NCI-H748 (cell line): ENCODE measurements around the gene SRSF6.
"Not testable (repeated sequence)": the region's sequence is repeated elsewhere in the genome, so short reads cannot be mapped to it uniquely, and the experiment has no call there.

Source experiments
- DNase-seq: peaks from one replicate; lab custom pipeline; 2025; ENCODE audit not compliant: unreplicated experiment; lab: John Stamatoyannopoulos, UW

The SRSF6 gene

GRCh38 chr20:43457640-43458421, at the start of gene SRSF6:
TSS of gene SRSF6 (plus strand) at chr20:43457896. CDS start at chr20:43458034, 138 bp downstream.
- peak; percentile 93 for DNase-seq

- peak; percentile 71 for DNase-seq
These were observed 48.7 kb upstream of the SRSF6 start for GRCh38 chr20:43408848-43409576.

- DNase-seq, result no peak
These were observed 48.2 kb upstream of the SRSF6 start for GRCh38 chr20:43409577-43409913.

- no peak for DNase-seq
These were observed 41.9 kb upstream of the SRSF6 start for GRCh38 chr20:43415661-43416430.

GRCh38 chr20:43416591-43417228, 41.0 kb upstream of the SRSF6 start:
- no peak for DNase-seq

GRCh38 chr20:43420192-43420591, 37.5 kb upstream of the SRSF6 start:
- no peak for DNase-seq

- DNase-seq, result not testable (repeated sequence)
These were observed 36.8 kb upstream of the SRSF6 start for GRCh38 chr20:43420913-43421312.

- DNase-seq, result no peak
These were observed 31.5 kb upstream of the SRSF6 start for GRCh38 chr20:43426172-43426571.

- DNase-seq, result peak; percentile 13
These were observed 27.2 kb upstream of the SRSF6 start for GRCh38 chr20:43430265-43431133.

GRCh38 chr20:43431134-43431519, 26.6 kb upstream of the SRSF6 start:
- DNase-seq, result no peak

- no peak for DNase-seq
These were observed 25.2 kb upstream of the SRSF6 start for GRCh38 chr20:43432498-43432897.

GRCh38 chr20:43433250-43433854, 24.3 kb upstream of the SRSF6 start:
- no peak for DNase-seq

- DNase-seq, result no peak
These were observed 23.1 kb upstream of the SRSF6 start for GRCh38 chr20:43434565-43434964.

- no peak for DNase-seq
These were observed 18.9 kb upstream of the SRSF6 start for GRCh38 chr20:43438578-43439316.

GRCh38 chr20:43440531-43440930, 17.2 kb upstream of the SRSF6 start:
- DNase-seq, result no peak

GRCh38 chr20:43442282-43442880, 15.3 kb upstream of the SRSF6 start:
- DNase-seq, result no peak

- peak; percentile 86 for DNase-seq
These were observed 13.6 kb upstream of the SRSF6 start for GRCh38 chr20:43444107-43444506.

GRCh38 chr20:43446361-43446879, 11.3 kb upstream of the SRSF6 start:
- DNase-seq, result no peak

- DNase-seq, result not testable (repeated sequence)
These were observed 9.3 kb upstream of the SRSF6 start for GRCh38 chr20:43448431-43448747.
